Left lobe of liver (tissue), 2 donors: ENCODE measurements around the gene SF3B2. TPM values are rescaled to one million over a fixed set of nuclear protein-coding genes. Genes with fewer than 3 reads are reported as not detected.
"Not testable (repeated sequence)": the region's sequence is repeated elsewhere in the genome, so short reads cannot be mapped to it uniquely, and the experiment has no call there.

Experiments
- ATAC-seq: fragments of 200-7000 bp; cut with Tn5 transposase; one replicate; pipeline ENCODE4 v1.9.1; 2020; ENCODE audit warnings: mild to moderate bottlenecking, moderate library complexity
- DNase-seq: peaks from one replicate; pipeline ENCODE4 v3.0.0-alpha.2; 2020; ENCODE audit warnings: low spot score
- total RNA-seq: library from RNA; stranded (reverse); gene quantifications from one replicate; pipeline ENCODE4 v1.2.1, GENCODE V29; 2021
- donor health status: DM: no; HTN: no; CAD: no; lungs with moderate emphysema.
- donor health status: DM: no; HTN: yes; CAD: no.

The SF3B2 gene
- total RNA-seq, 1 donor from 2014 or later = 79.6 TPM

DNA sequence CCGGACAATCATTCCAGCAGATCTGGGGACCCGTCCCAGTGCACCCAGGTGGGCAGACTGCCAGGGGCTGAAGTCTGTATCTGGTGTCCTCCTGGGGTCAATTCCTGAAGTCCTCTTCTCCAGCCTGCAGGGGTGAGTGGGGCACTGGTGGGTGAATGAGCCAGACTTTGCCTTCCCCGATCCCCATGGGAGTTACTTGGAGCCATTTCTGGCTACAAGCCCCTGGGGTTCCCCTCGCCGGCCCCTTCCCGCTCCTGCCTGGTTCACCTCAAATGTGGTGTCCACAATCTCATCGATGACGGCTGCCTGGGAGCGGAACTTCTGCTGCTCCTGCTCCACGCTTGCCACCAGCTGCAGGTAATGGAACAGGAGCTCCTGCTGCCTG, 35.4 kb upstream of the SF3B2 start:
- ATAC-seq = no peak
- DNase-seq = no peak

DNA sequence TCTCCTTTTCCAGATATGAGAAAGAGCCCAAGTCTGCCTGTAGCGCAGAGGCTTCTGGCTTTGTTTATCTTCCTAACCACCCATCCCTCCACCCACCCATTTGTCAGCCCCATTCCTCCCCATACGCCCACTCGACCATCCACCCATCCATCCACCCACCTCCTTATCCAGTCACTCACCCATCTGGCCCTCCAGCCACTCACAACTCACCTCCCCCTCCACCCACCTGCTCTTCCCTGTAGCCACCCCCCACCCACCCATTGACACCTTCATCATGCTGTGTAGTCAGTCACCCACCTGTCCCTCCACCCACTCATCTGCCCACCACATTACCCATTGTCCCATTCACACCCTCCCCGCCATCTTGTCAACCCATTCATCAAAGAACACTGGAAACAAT, 34.8 kb upstream of the SF3B2 start:
- DNase-seq (no peak), ATAC-seq (no peak)

DNA sequence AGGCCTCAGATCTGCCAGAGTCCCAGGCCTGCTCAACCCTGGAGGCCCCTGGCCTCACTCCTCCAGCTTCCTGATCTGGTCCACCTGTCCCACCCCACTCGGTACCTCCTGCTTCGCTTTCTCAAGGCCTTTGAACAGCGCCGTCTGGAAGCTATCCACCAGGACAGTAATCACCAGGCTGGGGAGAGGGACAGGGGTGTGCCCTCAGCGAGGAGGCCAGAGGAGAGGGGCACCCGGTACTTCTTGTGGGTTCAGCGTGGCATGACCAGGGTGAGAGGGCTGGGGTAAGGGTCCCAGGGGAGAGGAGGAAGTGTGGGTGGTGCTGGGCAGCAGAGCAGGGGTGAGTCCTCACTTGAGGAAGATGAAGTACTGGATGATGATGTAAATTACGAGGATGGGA, 32.0 kb upstream of the SF3B2 start:
- ATAC-seq = no peak
- no peak for DNase-seq

DNA sequence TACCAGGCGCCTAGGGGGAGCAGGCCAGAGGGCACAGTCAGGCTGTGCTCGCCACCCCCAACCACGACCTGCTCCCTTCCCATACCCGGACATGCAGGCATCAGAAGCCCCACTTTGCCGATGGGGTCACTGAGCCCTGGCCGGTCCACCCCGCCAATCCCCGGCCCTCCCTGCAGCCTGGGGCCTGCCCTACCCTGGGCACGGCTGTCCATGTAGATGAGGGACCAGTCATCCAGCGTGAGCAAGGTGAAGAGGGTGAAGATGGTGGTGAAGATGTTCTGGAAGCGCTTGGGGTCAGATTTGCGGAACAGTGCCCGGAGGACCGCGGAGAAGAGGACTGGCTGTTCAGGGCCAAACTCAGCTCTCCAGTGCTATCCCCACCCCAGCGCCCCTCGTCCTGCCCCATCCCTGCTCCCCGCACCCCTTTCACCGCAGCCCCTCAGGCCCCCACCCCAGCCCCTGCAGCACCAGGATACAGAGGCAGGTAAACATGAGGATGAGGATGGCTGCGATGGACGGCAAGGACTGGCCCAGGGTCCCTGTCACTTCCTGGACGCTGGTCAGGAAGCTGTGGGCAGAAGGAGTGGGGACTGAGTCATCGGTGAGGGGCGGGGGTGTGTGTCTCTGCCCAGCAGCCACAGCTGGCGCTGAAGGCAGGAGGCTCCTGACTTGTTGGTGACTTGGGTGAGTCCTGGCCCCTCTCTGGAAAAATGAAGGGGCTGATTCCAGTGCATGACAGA, 31.4 kb upstream of the SF3B2 start:
- no peak for DNase-seq
- ATAC-seq = no peak

DNA sequence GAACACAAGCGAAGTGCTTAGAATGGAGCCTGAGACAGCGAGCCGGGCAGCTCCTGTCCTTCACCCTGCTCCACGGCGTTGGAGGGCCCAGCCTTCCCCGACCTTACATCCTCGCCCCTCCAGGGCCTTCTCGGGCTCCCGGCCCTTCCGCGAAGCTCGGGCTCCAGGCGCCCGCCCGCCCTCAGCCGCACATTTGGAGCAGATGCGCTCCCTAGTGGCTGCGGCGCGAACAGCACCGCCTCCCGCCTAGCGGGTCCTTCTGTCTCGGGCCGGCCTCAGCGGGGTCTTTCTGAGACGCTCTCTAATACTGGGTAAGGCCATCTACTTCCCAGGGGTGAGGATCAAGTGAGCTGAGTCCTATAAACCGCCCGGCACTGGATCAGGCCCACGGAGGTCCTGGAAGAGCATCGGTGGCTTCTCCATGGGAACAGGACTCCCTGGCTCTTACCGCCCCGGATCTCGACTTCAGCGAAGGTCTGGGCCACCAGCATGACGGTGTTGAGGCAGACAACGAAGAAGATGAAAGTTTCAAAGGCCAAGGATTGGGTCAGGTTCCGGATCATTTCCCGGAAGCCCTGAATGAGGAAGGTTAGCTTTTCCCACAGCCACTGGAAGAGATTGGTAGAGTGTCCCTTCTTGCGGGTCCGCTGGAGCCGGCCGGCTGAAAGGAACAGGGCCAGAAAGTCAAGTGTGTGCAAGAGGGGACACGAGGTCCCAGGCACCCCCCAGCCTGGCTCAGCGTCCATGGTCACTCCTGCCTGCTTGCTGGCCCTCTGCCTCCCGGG, 29.6 kb upstream of the SF3B2 start:
- DNase-seq (peak; percentile 64), ATAC-seq (peak; percentile 97)

DNA sequence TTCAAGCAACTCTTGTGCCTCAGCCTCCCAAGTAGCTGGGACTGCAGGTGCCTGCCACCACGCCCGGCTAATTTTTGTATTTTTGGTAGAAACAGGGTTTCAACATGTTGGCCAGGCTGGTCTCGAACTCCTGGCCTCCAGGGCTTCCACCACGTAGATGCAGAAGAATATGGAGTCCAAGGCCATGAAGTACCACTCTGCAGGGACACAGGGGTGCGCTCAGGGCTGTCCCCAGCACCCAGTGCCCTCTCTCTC, 29.1 kb upstream of the SF3B2 start:
- not testable (repeated sequence) for ATAC-seq

DNA sequence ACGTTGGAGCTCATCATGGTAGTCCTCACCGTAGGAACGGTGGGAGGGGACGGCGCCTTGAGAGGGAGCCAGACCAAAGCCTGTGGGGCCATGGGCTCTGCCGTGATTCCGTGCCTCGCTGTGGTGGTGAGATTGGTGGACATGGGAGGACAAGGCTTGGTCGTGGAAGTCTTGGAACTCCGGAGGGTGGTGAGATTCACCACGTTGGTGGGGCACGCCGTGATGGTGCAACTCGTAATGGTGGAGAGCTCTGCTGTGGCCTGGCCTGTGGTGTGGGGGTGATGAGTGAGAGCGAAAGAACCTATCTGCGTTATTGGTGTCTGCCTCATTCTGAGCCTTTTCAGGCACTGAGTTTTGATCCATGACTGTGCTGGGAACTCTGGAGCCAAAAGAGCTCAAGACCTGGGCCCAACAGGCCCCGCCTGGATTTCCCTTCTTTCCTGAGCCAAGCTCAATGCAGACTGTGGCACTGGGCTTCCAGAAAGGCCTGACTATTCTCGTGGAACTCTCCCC, 26.1 kb upstream of the SF3B2 start, which contains the start of gene CATSPER1:
CATSPER1 (minus strand) TSS at position 463 of the 513 bp plus-strand sequence; CDS start at position 363, 100 bp downstream.
- no peak for ATAC-seq
- DNase-seq = no peak

More for the DNA sequence above, 29.1 kb upstream of the SF3B2 start:
- DNase-seq = not testable (repeated sequence)

DNA sequence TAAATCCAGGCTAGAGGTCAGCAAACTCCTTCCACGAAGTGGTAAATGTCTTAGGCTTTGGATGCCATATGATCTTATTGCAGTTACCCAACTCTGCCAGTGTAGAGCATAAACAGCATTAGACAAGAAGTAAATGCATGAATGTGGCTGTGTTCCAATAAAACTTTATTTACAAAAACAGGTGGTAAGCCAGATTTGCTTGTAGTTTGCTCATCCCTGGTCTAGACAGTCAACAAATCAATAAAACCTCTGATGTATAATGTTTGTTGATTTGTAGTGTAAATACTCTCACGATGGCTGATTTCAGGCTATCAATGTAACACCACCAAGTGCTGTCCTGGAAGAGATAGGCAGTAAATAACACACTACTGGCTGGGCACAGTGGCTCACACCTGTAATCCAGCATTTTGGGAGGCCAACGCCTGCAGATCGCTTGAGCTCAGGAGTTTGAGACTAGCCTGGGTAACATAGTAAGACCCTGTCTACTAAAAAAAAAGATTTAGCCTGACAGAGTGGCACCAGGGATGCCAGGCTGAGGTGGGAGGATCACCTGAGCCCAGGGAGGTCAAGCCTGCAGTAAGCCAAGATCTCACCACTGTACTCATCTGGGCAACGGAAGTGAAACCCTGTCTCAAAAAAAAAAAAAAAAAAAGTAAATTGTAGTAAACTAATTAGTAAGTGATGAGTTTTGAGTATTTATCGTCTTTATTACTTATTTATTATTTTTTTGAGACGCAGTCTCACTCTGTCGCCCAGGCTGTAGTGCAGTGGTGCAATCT, 19.0 kb upstream of the SF3B2 start:
- ATAC-seq (no peak), DNase-seq (no peak)

DNA sequence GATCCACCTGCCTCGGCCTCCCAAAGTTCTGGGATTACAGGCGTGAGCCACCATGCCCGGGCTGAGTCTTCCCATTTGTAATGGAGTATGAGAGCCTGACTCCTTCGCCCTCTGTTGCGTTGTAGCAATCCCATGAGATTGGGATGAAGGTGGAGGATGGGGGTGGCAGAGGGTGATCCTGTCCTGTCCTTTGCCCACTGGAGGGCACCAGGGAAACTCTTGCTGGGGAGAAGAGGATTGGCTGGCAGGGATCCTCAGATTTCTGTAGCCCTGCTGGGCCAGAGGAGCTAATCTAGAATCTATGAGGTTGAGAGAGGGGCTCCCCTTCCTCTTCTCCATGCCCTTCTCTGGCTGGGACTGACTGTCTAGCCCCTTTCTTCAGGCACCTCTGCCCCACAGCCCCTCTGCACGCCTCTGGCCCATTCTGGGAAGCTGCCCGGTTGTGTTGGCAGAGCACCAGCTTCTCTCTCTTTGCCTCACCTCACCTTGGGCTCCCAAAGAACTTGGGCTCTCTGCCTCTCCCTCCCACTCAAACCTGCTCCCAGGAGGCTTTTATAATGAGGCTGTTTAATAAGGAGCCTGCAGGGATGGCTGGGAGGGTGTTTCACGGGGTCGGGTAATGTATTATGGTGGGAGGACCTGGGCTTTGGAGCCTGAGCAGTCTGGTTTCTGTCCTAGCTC, 16.4 kb upstream of the SF3B2 start:
- DNase-seq (no peak), ATAC-seq (no peak)

DNA sequence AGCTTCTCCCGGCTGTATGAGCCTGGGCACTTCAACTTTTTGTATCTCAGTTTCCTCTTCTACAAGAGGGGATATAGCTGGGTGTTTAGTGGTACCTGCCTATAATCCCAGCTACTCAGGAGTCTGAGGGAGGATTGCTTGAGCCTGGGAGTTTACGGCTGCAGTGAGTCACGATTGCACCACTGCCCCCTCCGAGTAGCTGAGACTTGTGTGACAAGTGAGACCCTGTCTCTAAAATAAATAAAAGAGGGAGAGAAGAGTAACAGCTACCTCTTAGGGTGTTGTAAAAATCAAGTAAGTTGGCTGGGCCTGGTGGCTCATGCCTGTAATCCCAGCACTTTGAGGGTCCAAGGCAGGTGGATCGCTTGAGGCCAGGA, 15.8 kb upstream of the SF3B2 start:
- DNase-seq (no peak), ATAC-seq (no peak)

DNA sequence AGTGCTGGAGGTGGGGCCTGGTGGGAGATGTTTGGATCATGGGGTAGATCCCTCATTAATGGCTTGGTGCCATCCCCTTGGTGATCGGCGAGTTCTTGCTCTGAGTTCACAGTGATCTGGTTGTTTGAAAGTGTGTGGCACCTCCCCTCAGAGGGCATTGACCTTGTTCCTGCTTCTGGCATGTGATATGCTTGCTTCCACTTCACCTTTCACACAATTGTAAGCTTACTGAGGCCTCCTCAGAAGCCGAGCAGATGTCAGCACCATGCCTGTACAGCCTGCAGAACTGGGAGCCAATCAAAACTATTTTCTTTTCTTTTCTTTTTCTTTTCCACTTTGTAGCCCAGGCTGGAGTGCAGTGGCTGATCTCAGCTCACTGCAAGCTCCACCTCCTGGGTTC, 14.8 kb upstream of the SF3B2 start:
- ATAC-seq = no peak
- no peak for DNase-seq

DNA sequence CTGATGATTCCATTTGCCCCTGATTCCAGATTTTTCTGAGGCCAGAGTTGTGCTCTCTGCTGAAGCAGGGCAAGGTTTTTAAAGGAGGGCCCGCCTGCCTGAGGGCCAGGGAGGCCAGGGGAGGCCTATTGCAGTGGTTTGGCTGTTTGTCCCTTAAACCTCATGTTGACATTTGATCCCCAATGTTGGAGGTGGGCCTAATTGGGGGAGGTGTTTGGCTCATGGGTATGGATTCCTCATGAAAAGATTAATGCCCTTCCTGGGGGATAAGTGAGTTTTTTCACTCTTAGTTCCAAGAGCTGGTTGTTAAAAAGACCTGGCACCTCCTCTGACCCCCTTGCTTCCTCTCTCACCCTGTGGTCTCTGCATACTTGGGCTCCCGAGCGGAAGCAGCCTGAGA, 12.4 kb upstream of the SF3B2 start:
- no peak for ATAC-seq
- no peak for DNase-seq

DNA sequence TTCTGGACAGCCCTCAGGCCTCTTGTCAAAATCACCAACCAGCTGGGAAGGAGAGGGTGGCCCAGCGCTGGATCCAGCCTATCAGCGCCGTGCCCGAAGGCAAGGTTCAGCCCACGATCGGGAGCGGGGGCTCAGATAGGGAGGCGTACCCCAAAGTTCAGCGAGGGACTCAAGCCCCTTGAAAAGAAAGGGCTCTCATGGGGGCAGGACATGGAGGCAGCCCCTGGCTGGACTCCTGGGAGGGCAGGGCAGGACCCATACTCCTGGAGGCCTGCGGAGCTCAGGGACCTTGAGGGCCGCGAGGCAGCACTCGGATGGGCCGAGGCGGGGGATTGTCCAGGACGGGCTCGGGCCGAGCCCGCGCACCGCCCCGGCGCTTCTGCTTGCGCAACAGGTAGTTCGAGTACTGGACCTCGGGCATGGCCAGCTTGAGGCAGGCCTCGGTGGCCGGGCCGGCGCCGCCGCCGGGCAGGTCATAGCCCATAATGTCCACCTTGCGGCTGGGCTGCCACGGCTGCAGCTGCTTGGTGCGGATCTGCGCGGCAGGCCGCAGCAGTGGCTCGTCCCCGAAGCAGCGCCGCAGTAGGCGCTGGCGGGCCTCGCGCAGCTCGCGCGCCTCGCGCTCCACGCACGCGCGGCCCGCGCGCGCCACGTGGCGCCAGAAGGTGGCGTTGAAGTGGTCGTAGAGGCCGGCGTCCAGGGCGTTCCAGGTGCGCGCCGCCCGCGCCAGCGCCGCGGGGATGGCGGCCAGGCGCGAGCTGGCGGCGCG, 9.8 kb upstream of the SF3B2 start:
- no peak for ATAC-seq
- no peak for DNase-seq

DNA sequence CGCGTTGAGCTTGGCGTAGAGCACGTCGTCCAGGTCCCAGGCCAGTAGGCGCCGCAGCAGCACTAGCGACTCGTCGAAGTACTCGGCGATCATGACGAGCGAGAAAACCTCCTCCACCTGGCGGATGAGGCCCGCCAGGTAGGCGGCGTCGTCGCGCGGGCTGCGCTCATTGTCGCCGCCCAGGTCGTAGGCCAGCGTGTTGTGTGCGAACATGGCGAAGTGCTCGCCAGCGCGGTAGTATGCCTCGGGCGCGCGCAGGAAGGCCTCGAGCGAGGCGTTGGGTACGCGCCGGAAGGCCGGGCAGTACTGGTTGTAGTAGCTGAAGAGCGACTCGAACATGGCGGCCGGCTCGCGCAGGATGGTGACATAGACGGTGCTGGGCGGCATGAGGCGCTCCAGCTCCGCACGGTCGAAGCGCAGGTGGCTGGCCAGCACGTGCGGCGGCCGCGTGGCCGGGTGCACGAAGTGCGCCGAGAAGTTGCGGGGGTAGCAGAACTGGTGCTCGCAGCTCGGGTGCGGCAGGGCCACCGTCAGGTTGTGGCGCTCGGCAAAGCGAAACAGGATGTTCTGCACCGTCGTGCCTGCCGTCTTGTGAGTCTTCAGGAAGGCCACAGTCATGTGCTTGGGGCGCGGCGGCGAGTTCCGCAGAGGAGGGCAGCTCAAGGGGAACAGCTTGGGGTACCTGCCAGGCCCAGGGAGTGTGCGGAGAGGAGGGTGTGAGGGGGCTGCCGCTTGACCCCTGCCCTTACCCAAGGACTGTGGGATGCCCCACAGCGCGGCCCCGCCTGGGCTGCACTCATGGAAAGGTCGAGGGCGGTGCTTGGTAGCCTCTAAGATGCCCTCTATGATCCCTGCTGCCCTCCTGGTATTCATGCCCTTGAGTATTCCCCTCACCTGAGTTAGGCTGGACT, 8.9 kb upstream of the SF3B2 start:
- no peak for ATAC-seq
- DNase-seq = no peak

DNA sequence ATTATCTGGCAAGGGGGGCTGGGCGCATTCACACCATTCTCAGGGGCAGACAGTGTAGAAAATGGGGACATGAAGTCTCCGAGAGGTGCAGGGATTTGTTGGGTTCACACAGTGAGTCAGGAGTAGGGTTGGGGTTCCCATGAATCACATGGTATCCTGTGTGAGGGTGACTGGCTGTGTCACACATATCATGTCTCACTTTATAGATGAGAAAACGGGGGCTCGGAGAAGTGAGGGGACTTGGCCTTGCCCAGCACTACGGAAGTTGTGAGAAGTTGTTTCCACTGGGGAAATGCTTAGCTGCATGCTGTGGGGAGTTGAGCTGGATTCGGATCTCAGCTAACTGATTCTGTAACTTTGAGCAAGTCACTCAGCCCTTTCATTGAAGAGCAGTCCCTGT, 7.4 kb upstream of the SF3B2 start:
- no peak for ATAC-seq
- DNase-seq = no peak

DNA sequence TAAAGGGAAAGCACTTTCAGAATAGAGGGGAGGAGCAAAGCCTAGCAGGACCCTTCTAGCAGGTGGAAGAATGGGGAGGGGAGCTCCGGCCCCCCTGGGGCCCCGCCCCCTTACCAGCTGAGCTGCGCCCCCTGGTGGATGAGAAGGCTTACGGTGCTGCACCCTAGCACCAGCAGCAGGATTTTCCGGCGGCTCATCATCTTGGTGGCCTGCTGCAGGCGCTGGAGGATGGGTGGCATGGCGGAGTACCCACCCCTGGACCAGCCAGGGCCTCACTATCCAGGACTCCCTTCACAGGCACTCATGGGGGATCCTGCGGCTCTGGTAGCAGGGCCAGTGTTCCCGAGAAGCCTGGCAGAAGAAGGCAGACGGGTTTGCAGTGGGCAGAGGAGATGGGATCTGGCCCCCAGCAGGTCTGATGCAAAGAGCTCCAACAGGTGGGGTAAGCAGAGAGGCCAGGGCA, 7.0 kb upstream of the SF3B2 start:
- ATAC-seq (peak; percentile 94), DNase-seq (peak; percentile 73)

DNA sequence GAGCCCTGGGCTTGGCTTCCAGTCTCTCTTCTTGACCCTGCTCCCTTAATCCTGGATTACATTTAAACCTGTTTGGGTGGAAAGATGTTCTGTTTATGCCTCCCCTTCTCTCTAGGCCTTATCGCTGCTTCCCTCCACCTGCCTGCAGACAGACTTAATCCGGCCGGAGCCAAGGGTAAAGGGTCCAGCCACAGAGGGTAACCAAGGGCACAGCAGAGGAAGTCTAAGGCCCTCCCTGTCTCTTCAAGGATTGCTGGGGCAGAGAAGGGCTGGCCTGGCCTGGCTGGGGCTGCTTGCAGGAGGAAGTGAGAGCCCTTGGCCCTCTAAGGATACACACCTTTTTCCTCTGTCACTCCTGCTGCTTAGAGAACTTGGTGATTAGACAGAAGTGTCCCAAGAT, 5.3 kb upstream of the SF3B2 start:
- ATAC-seq = no peak
- DNase-seq = no peak

DNA sequence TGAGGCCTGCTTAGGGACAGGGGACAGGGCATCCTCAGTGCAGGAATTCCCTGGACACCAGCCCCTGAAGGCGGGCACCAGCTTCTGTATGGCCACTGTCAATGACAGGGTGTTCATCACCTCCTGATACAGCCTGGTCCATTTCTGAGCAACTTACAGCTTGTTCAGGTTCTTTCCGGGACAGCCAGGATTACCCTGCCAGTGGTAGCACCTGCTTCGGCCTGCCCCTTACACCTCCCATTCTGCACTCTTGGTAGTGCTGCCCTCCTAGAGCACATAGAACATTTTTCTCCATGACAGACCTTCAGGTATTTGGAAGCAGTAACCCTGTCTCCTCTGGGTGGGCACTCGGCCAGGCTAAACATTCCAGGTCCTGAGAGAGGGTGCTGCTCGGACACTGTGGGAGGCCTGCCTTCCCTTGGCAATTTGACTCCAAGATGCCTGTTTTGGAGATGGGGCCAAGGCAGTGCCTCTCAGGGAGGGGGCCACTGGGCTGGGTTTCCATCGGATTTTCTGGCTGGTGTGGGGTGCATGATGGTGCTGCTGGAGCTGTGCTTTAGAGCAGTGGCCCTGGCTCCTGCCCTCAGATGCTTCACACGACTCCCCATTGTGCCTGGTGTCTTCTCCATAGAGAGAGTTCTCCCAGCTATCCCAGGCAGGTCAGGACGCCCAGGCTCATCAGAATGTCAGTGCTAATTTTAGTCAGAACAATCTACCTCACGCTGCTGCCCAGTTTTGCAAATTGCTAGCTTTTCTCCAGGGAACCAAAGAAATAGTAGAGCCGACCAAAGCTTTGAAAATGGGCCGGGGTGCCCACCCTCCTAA, 4.4 kb upstream of the SF3B2 start:
- no peak for DNase-seq
- no peak for ATAC-seq
